Measurements from ENCODE around the gene PRKCA. TPM values are rescaled to one million over a fixed set of nuclear protein-coding genes. Genes with fewer than 3 reads are reported as not detected.

Gene PRKCA
- polyA plus RNA-seq, 1 experiment = 66.8 TPM

- CTCF ChIA-PET = no interaction called here
- Histone ChIP-seq H3K27me3 (ENCODE audit: control insufficient read depth, insufficient read depth, low read length) (no peaks in the 10 kb centered on the region), H3K27ac (ENCODE audit: low read depth, low read length) (no peak overlapping the region), H3K4me3 (ENCODE audit: low read depth, low read length) (no peak overlapping the region), H3K9me3 (ENCODE audit: control insufficient read depth, insufficient read depth, low read length) (no peaks in the 10 kb centered on the region)
- POLR2A ChIA-PET = no interaction called here
- TF ChIP-seq CTCF (IDR thresholded peaks at IDR 0.05; ENCODE audit: low read depth, low read length) = no peak
- DNase-seq (ENCODE audit: low read depth, low spot score) = no peak
Measured at GRCh38 chr17:66807182-66807581, 504.8 kb downstream of the PRKCA start.

GRCh38 chr17:66809408-66809807, 507.0 kb downstream of the PRKCA start:
- H3K27me3 ChIP-seq (ENCODE audit: control insufficient read depth, insufficient read depth, low read length) = no peaks in the 10 kb centered on the region
- H3K4me3 ChIP-seq (ENCODE audit: low read depth, low read length) = no peak overlapping the region
- DNase-seq (ENCODE audit: low read depth, low spot score) = no peak
- TF ChIP-seq CTCF (IDR thresholded peaks at IDR 0.05; ENCODE audit: low read depth, low read length) = no peak
- CTCF ChIA-PET = no interaction called here
- no peaks in the 10 kb centered on the region for H3K9me3 ChIP-seq (ENCODE audit: control insufficient read depth, insufficient read depth, low read length)
- H3K27ac ChIP-seq (ENCODE audit: low read depth, low read length) = no peak overlapping the region
- POLR2A ChIA-PET = no interaction called here

- CTCF ChIA-PET = no interaction called here
- no peaks in the 10 kb centered on the region for H3K9me3 ChIP-seq (ENCODE audit: control insufficient read depth, insufficient read depth, low read length)
- DNase-seq (ENCODE audit: low read depth, low spot score) = no peak
- H3K27ac ChIP-seq (ENCODE audit: low read depth, low read length) = no peak overlapping the region
- H3K4me3 ChIP-seq (ENCODE audit: low read depth, low read length) = no peak overlapping the region
- no peaks in the 10 kb centered on the region for H3K27me3 ChIP-seq (ENCODE audit: control insufficient read depth, insufficient read depth, low read length)
- TF ChIP-seq CTCF (IDR thresholded peaks at IDR 0.05; ENCODE audit: low read depth, low read length) = no peak
- POLR2A ChIA-PET = interaction anchor here (0.7 kb wide), 1 partner anchor 48 kb away, joined by 3 read pairs; no protein-coding TSS in a partner anchor
Measured at GRCh38 chr17:66810951-66811682, 508.7 kb downstream of the PRKCA start.

GRCh38 chr17:66811683-66812054, 509.3 kb downstream of the PRKCA start:
- no peak for TF ChIP-seq CTCF (IDR thresholded peaks at IDR 0.05; ENCODE audit: low read depth, low read length)
- no peaks in the 10 kb centered on the region for H3K9me3 ChIP-seq (ENCODE audit: control insufficient read depth, insufficient read depth, low read length)
- ChIA-PET CTCF (no interaction called here), POLR2A (interaction anchor here (0.7 kb wide), 1 partner anchor 47 kb away, joined by 3 read pairs; no protein-coding TSS in a partner anchor)
- no peak overlapping the region for H3K4me3 ChIP-seq (ENCODE audit: low read depth, low read length)
- H3K27me3 ChIP-seq (ENCODE audit: control insufficient read depth, insufficient read depth, low read length) = no peaks in the 10 kb centered on the region
- no peak for DNase-seq (ENCODE audit: low read depth, low spot score)
- no peak overlapping the region for H3K27ac ChIP-seq (ENCODE audit: low read depth, low read length)

- Histone ChIP-seq H3K27ac (ENCODE audit: low read depth, low read length) (no peak overlapping the region), H3K9me3 (ENCODE audit: control insufficient read depth, insufficient read depth, low read length) (no peaks in the 10 kb centered on the region), H3K27me3 (ENCODE audit: control insufficient read depth, insufficient read depth, low read length) (no peaks in the 10 kb centered on the region), H3K4me3 (ENCODE audit: low read depth, low read length) (no peak overlapping the region)
- ChIA-PET POLR2A (interaction anchor here (0.6 kb wide), 1 partner anchor 13 kb away, joined by 4 read pairs; no protein-coding TSS in a partner anchor), CTCF (no interaction called here)
- no peak for DNase-seq (ENCODE audit: low read depth, low spot score)
- no peak for TF ChIP-seq CTCF (IDR thresholded peaks at IDR 0.05; ENCODE audit: low read depth, low read length)
Measured at GRCh38 chr17:66812571-66812970, 510.2 kb downstream of the PRKCA start.
